MG63 (cell line): ENCODE data around the gene LINGO4. TPM values are rescaled to one million over a fixed set of nuclear protein-coding genes. Genes with fewer than 3 reads are reported as not detected.

Experiments
- total RNA-seq: library from RNA; depleted of rRNA; stranded (reverse); fragments of >200 nt; shearing (Covaris generic); gene quantifications from 2 replicates; pipeline ENCODE4 v1.2.3, GENCODE V29; 2014; ENCODE audit warnings: low replicate concordance; rRNA removed

Gene LINGO4
- total RNA-seq, 1 experiment from 2014 or later: not detected

Other genes with a start within 250 kb of the LINGO4 start
- 17.1 and 44.5 TPM in 2 replicates for gene SNX27, start 193.4 kb downstream of the LINGO4 start, total RNA-seq
- not detected in 2 replicates for gene CELF3, start 88.6 kb downstream of the LINGO4 start, total RNA-seq
- not detected in 2 replicates for gene RIIAD1, start 83.9 kb downstream of the LINGO4 start, total RNA-seq
- 121 and 167 TPM in 2 replicates for gene MRPL9, start 41.9 kb downstream of the LINGO4 start, total RNA-seq
- gene TDRKH, start 14.9 kb downstream of the LINGO4 start, total RNA-seq: 14.1 and 23.5 TPM in 2 replicates
- 0.63 TPM in 1 of 2 replicates, not detected in the other for gene RORC, start 26.4 kb upstream of the LINGO4 start, total RNA-seq
- gene C2CD4D, start 34.4 kb upstream of the LINGO4 start, total RNA-seq: not detected in 2 replicates
- not detected in 2 replicates for gene THEM5, start 48.3 kb upstream of the LINGO4 start, total RNA-seq
- 22.9 and 30.2 TPM in 2 replicates for gene THEM4, start 104.1 kb upstream of the LINGO4 start, total RNA-seq
- gene S100A10, start 188.4 kb upstream of the LINGO4 start, total RNA-seq: 213 and 271 TPM in 2 replicates
- 347 and 507 TPM in 2 replicates for gene S100A11, start 231.6 kb upstream of the LINGO4 start, total RNA-seq